Rectal smooth muscle tissue (tissue), 1 donor: ENCODE measurements around the gene ARAF.
"Not testable (repeated sequence)": the region's sequence is repeated elsewhere in the genome, so short reads cannot be mapped to it uniquely, and the experiment has no call there.

ENCODE experiments used
- H3K27ac ChIP-seq: one replicate; pipeline ENCODE4 v1.7.0; 2013; ENCODE audit warnings: low read depth, low read length, inconsistent platforms
- H3K27me3 ChIP-seq: one replicate; pipeline ENCODE4 v1.7.0; 2013; ENCODE audit warnings: low read length; ENCODE audit not compliant: control insufficient read depth, insufficient read depth
- H3K36me3 ChIP-seq: one replicate; pipeline ENCODE4 v1.7.0; 2013; ENCODE audit warnings: low read length; ENCODE audit not compliant: control insufficient read depth, insufficient read depth
- H3K4me1 ChIP-seq: one replicate; pipeline ENCODE4 v1.7.0; 2013; ENCODE audit warnings: low read length; ENCODE audit not compliant: control insufficient read depth, insufficient read depth
- H3K4me3 ChIP-seq: one replicate; pipeline ENCODE4 v1.7.0; 2013; ENCODE audit warnings: low read length
- H3K9ac ChIP-seq: one replicate; pipeline ENCODE4 v1.7.0; 2013; ENCODE audit warnings: low read length

The ARAF gene

DNA sequence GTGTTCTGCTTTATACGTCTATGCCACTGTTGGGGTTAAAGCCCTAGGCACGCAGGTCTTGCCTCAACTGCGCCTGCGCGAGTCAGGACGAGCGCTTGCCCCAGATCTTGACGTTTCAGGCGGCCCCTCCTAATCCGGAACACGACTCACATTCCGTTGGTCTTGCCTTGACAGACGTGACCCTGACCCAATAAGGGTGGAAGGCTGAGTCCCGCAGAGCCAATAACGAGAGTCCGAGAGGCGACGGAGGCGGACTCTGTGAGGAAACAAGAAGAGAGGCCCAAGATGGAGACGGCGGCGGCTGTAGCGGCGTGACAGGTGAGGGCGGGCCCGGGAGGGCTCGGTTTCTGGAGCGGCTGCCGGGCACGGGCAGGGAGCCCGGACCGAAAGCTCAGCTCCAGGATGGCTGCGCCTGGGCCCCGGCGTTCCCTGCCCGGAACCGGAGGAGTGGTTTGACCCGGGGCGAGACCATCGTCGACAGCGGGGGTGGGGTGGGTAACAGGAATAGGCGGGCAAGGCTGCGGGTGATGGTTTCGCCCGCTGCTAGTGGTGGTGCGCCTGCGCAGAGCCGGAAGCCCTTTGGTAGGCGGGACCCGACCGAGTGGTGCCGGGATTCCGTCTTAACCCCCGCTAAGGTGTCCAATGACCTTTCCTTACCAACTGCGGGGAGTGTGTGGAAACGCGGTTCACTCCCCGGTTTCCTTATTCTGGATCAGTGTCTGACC is at the start of gene ARAF:
Gene ARAF (plus strand): TSS at position 272 of the 725 bp plus-strand sequence. CDS start 1,763 bp downstream, outside the sequence.
- H3K9ac ChIP-seq = peak within 1 kb of the TSS; percentile 67
- H3K4me1 ChIP-seq = peaks cover 2% of the 10 kb centered on the region
- H3K4me3 ChIP-seq = peak within 1 kb of the TSS; percentile 76
- peak within 1 kb of the TSS; percentile 96 for H3K27ac ChIP-seq
- H3K36me3 ChIP-seq = peaks cover 8% of the 10 kb centered on the region
- H3K27me3 ChIP-seq = no peaks in the 10 kb centered on the region

DNA sequence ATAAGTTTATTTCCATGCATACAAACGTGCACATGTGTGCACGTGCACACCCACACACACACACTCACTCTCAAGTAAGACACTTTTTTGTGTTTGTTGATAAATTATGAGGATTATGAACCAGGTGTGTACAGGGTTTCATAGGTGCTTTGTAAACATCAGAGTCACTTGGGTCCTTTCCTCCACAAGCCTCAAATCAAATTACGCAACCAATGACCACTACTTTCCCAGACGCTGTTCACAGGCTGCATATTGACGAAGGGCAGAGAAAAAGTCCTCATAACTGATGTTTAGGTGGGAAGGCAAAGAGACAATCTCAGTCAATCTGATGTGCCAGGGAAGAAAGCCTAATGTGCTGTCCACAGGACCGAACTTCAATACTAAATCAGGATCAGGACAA is 48.6 kb upstream of the ARAF start:
- H3K27ac ChIP-seq, H3K9ac ChIP-seq, H3K27me3 ChIP-seq, H3K4me1 ChIP-seq, H3K4me3 ChIP-seq, H3K36me3 ChIP-seq: not testable (repeated sequence)

DNA sequence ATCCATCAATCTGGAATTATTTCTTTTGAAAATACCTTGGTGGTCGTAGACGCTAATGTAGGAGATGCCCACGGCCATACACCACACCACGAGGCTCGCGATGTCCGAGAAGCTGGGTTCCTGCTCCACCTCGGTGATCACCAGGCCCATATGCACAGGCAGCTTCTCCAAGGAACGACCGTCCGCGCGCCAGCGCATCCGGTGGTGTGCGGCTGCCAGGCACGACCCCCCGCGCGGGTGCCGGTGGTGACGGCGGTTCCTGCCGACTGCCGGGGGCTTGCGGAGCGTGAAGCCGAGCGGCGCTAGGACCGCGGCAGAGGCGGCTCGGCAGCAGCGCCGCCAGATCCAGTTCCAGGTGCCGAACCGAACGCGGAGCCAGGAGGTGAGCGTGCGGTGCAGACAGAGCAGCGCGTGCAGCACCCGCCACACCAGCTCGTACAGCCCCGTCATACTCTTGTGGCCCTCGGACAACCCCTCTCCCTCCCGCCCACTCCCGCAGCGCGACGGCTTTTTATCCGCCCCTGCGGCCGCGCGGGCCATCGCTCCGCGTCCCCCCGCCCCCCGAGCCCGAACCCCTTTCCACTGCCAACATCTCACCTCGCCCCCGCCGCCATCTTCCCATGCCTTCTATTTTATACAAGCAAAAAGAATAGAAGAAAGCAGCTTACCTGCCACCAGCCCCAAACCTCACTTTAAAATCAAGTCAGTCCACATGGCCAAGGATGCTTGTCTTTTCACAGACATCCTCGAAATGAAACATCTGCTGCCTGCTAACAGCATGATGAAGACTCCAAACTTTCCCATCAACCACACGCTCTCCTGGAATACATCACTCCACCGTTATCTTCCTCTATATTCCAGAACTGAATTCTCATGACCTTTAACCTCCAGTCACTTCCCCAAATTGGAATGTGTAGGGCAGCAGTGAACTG is 47.7 kb upstream of the ARAF start:
- H3K36me3 ChIP-seq, H3K9ac ChIP-seq, H3K4me3 ChIP-seq, H3K27ac ChIP-seq, H3K27me3 ChIP-seq, H3K4me1 ChIP-seq: not testable (repeated sequence)

DNA sequence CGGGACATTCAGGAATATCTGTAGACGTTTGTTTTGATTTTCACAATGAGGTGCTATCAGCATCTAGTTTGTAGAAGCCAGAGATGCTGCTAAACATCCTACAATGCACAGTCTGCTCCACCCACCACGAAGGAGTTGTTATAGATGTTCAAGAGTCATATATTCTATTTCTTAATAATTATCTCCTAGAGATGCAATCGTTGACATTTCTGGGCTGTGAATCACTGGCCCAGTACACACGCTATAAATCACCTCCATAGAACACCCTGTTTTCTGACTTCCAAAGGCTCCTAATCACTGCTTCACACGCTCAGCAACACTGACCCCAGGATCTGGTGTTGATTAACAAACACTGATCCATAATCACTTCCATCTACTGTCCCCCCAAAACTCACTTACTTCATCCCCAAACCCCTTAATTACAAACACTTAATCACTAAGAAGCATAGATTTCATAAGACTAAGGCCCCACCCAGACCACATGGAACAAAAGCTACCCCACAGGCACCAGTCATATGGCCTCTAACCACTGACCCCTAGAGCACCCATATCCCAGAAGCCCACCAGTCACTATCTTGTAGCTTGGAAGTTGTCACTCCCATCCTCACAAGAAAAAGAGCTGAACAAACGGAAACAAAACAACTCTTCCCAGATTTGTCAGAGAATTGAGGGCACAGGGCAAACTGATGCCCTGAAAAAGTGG is 46.3 kb upstream of the ARAF start:
- H3K4me3 ChIP-seq = no peak overlapping the region
- no peaks in the 10 kb centered on the region for H3K4me1 ChIP-seq
- no peak overlapping the region for H3K27ac ChIP-seq
- H3K27me3 ChIP-seq = no peaks in the 10 kb centered on the region
- H3K9ac ChIP-seq = no peak overlapping the region
- no peaks in the 10 kb centered on the region for H3K36me3 ChIP-seq

DNA sequence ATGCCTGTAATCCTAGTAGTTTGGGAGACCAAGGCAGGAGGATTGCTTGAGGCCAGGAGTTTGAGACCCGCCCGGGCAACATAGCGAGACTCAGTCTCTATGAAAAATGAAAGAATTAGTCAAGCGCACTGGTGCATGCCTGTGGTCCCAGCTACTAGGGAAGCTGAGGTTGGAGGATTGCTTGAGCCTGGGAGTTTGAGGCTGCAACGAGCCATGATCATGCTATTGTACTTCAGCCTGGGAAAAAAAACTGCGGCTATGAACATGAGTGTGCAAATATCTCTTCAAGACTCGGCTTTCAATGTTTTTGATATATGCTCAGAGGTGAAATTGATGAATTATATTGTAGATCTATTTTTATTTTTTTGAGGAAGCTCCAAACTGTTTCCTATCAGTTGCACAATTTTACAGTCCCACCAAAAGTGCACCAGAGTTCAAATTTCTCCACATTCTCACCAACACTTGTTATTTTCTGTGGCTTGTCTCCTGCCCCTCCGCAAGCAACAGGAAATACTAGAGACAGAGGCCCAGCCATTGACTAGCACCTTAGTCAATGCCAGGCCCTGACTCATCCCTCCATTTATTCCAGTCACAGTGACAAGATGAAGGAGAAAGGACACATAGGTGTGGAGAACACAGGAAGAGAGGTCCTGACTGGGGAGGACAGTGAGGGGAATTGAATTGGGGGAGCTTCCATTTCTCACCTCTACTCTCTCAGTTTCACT is 44.9 kb upstream of the ARAF start:
- H3K4me3 ChIP-seq = no peak overlapping the region
- H3K4me1 ChIP-seq = no peaks in the 10 kb centered on the region
- no peaks in the 10 kb centered on the region for H3K27me3 ChIP-seq
- no peak overlapping the region for H3K9ac ChIP-seq
- H3K27ac ChIP-seq = no peak overlapping the region
- H3K36me3 ChIP-seq = no peaks in the 10 kb centered on the region

DNA sequence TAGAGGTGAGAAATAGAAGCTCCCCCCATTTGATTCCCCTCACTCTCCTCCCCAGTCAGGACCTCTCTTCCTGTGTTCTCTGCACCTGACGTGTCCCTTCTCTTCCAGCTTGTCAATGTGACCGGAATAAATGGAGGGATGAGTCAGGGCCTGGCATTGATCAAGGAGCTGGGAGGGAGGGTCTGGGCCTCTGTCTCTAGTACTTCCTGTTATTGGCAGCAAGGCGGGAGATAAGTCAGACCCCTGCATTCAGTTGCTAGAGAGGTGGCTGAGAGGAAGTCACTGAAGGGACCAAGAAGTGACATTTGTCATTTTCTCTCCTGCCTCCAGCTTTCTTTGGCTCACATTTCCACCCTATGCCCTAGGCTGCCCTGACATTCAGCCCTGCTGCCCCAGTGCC is 42.9 kb upstream of the ARAF start:
- no peaks in the 10 kb centered on the region for H3K27me3 ChIP-seq
- no peak overlapping the region for H3K9ac ChIP-seq
- H3K27ac ChIP-seq = no peak overlapping the region
- H3K4me3 ChIP-seq = no peak overlapping the region
- H3K36me3 ChIP-seq = no peaks in the 10 kb centered on the region
- H3K4me1 ChIP-seq = no peaks in the 10 kb centered on the region

DNA sequence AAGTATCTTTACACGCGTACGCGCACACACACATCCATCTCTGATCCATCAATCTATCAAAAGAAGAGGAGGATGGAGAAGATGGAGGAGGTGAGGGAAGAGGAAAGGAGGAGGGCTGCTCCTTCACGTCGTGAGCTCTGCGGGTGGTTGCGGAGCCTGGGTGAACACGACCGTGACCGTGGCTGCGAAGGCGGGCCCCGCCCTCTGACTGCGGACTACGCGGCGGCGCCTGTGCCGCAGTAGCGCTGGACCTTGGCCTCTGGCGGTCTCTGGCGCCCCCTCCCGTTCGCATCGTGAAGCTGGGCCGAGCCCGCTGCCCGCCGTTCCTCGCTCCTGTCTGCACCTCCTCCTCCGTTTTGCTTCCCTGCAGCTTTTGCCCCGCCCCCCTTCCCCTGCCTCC is 37.7 kb upstream of the ARAF start:
- H3K4me3 ChIP-seq = peak overlapping the region; percentile 63
- H3K27me3 ChIP-seq = no peaks in the 10 kb centered on the region
- no peaks in the 10 kb centered on the region for H3K4me1 ChIP-seq
- no peak overlapping the region for H3K27ac ChIP-seq
- no peaks in the 10 kb centered on the region for H3K36me3 ChIP-seq
- no peak overlapping the region for H3K9ac ChIP-seq

DNA sequence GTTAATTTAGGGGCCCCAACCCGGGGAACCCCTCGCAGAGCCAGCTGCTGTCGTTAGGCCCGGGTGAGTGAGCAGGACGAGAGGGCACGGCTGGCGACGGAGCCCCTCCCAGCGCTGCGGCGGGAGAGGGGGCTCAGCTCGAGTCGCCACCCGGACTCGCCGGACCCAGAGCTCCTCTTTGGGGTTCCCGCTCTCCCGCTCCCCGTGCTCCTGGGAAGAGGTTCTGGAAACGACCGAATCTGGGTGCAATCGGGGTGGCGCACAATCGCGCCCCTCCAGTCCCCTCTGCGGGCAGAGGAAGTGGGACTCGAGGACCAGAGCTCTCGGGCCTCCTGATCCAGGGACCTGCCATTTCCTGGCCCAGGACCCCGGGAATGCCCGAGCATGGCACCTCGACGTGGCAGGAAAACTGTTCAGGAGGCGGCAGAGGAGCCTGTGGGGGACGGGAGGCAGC is 37.3 kb upstream of the ARAF start:
- no peaks in the 10 kb centered on the region for H3K36me3 ChIP-seq
- H3K4me3 ChIP-seq = peak overlapping the region; percentile 59
- no peaks in the 10 kb centered on the region for H3K4me1 ChIP-seq
- H3K9ac ChIP-seq = no peak overlapping the region
- no peaks in the 10 kb centered on the region for H3K27me3 ChIP-seq
- H3K27ac ChIP-seq = no peak overlapping the region

DNA sequence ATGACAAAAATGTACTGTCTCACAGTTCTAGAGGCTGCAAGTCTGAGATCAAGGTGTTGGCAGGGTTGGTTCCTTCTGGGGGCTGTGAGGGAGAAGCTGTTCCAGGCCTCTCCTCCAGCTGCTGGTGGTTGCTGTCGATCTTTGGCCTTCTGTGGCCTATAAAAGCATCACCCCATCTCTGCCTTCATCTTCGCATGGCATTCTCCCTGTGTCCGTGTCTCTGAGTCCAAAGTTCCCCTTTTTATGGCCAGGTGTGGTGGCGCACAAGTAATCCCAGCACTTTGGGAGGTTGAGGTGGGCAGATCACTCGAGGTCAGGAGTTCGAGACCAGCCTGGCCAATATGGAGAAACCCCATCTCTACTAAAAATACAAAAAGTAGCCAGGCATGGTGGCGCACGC is 31.5 kb upstream of the ARAF start:
- H3K36me3 ChIP-seq = no peaks in the 10 kb centered on the region
- H3K27ac ChIP-seq = no peak overlapping the region
- no peaks in the 10 kb centered on the region for H3K27me3 ChIP-seq

DNA sequence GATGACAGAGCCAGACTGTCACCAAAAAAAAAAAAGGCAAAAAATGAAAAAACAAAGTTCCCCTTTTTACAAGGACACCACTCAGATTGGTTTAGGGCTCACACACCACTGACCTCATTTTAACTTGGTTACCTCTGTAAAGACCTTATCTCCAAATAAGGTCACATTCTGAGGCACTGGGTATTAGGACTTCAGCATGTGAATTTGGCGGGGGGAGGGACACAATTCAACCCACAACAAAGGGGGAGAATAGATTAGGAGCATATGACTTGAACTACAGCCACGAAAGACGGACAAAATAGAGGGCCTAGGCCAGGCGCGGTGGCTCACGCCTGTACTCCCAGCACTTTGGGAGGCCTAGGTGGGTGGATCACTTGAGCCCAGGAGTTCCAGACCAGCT is 31.0 kb upstream of the ARAF start:
- H3K4me1 ChIP-seq = no peaks in the 10 kb centered on the region
- H3K27ac ChIP-seq = no peak overlapping the region
- H3K36me3 ChIP-seq = no peaks in the 10 kb centered on the region

More for the DNA sequence above, 31.5 kb upstream of the ARAF start:
- H3K4me1 ChIP-seq = no peaks in the 10 kb centered on the region
- H3K9ac ChIP-seq = no peak overlapping the region
- H3K4me3 ChIP-seq = no peak overlapping the region

DNA sequence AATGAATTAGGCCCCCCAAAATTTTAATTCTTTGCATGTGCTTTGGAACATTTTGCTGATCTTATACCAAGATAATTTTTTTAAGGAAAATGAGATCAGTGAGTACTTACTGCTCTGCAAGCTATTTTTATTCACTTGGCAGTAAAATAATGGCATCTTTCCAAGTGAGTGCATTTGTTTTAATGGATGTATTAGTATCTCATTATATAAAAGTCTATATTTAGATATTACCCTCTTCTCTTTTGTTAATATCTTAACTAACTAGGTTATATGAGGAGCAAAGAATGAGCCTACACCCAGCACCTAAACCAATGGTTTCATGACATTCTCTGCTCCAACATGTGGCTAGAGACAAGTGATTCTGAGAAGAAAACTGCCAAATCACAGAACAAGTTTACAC is 21.1 kb upstream of the ARAF start:
- Histone ChIP-seq H3K4me3 (no peak overlapping the region), H3K4me1 (peaks cover 3% of the 10 kb centered on the region), H3K9ac (no peak overlapping the region), H3K36me3 (no peaks in the 10 kb centered on the region), H3K27ac (peak overlapping the region; percentile 55), H3K27me3 (no peaks in the 10 kb centered on the region)

More for the DNA sequence above, 31.0 kb upstream of the ARAF start:
- H3K9ac ChIP-seq = no peak overlapping the region
- no peak overlapping the region for H3K4me3 ChIP-seq
- H3K27me3 ChIP-seq = no peaks in the 10 kb centered on the region
